ENCODE measurements around the gene ATP2C2.
"Not testable (repeated sequence)": the region's sequence is repeated elsewhere in the genome, so short reads cannot be mapped to it uniquely, and the experiment has no call there.

ATP2C2 gene

GRCh38 chr16:84327926-84328505, 40.3 kb upstream of the ATP2C2 start:
- Histone ChIP-seq H3K27ac (ENCODE audit: insufficient read depth, low read length, poor library complexity, severe bottlenecking) (no peak overlapping the region), H3K9me3 (ENCODE audit: control insufficient read depth, low read length) (no peaks in the 10 kb centered on the region)

GRCh38 chr16:84329016-84329415, 39.3 kb upstream of the ATP2C2 start:
- no peak for DNase-seq

More at GRCh38 chr16:84327926-84328505, 40.3 kb upstream of the ATP2C2 start:
- Histone ChIP-seq H3K36me3 (ENCODE audit: control insufficient read depth, insufficient read depth, low read length) (no peaks in the 10 kb centered on the region), H3K27me3 (replicated peaks; ENCODE audit: control insufficient read depth, insufficient read depth, low read length, poor library complexity, severe bottlenecking) (no peaks in the 10 kb centered on the region), H3K4me1 (ENCODE audit: control insufficient read depth, insufficient read depth, low read length, poor library complexity, severe bottlenecking) (no peaks in the 10 kb centered on the region), H3K4me3 (ENCODE audit: insufficient read depth, low read depth, low read length, poor library complexity, severe bottlenecking) (no peak overlapping the region)
- no peak for DNase-seq

GRCh38 chr16:84329843-84330684, 38.3 kb upstream of the ATP2C2 start:
- no peak overlapping the region for H3K27ac ChIP-seq (ENCODE audit: insufficient read depth, low read length, poor library complexity, severe bottlenecking)
- no peaks in the 10 kb centered on the region for H3K4me1 ChIP-seq (ENCODE audit: control insufficient read depth, insufficient read depth, low read length, poor library complexity, severe bottlenecking)
- H3K27me3 ChIP-seq (replicated peaks; ENCODE audit: control insufficient read depth, insufficient read depth, low read length, poor library complexity, severe bottlenecking): no peaks in the 10 kb centered on the region
- H3K36me3 ChIP-seq (ENCODE audit: control insufficient read depth, insufficient read depth, low read length): no peaks in the 10 kb centered on the region
- no peak overlapping the region for H3K4me3 ChIP-seq (ENCODE audit: insufficient read depth, low read depth, low read length, poor library complexity, severe bottlenecking)
- H3K9me3 ChIP-seq (ENCODE audit: control insufficient read depth, low read length): no peaks in the 10 kb centered on the region
- no peak for DNase-seq

More at GRCh38 chr16:84329016-84329415, 39.3 kb upstream of the ATP2C2 start:
- H3K4me3 ChIP-seq (ENCODE audit: insufficient read depth, low read depth, low read length, poor library complexity, severe bottlenecking): no peak overlapping the region
- H3K9me3 ChIP-seq (ENCODE audit: control insufficient read depth, low read length): no peaks in the 10 kb centered on the region
- no peak overlapping the region for H3K27ac ChIP-seq (ENCODE audit: insufficient read depth, low read length, poor library complexity, severe bottlenecking)
- no peaks in the 10 kb centered on the region for H3K27me3 ChIP-seq (replicated peaks; ENCODE audit: control insufficient read depth, insufficient read depth, low read length, poor library complexity, severe bottlenecking)
- no peaks in the 10 kb centered on the region for H3K36me3 ChIP-seq (ENCODE audit: control insufficient read depth, insufficient read depth, low read length)
- no peaks in the 10 kb centered on the region for H3K4me1 ChIP-seq (ENCODE audit: control insufficient read depth, insufficient read depth, low read length, poor library complexity, severe bottlenecking)

GRCh38 chr16:84330685-84331050, 37.7 kb upstream of the ATP2C2 start:
- H3K36me3 ChIP-seq (ENCODE audit: control insufficient read depth, insufficient read depth, low read length): no peaks in the 10 kb centered on the region
- no peak overlapping the region for H3K27ac ChIP-seq (ENCODE audit: insufficient read depth, low read length, poor library complexity, severe bottlenecking)
- H3K4me1 ChIP-seq (ENCODE audit: control insufficient read depth, insufficient read depth, low read length, poor library complexity, severe bottlenecking): no peaks in the 10 kb centered on the region
- H3K27me3 ChIP-seq (replicated peaks; ENCODE audit: control insufficient read depth, insufficient read depth, low read length, poor library complexity, severe bottlenecking): no peaks in the 10 kb centered on the region
- H3K9me3 ChIP-seq (ENCODE audit: control insufficient read depth, low read length): no peaks in the 10 kb centered on the region
- no peak for DNase-seq
- no peak overlapping the region for H3K4me3 ChIP-seq (ENCODE audit: insufficient read depth, low read depth, low read length, poor library complexity, severe bottlenecking)

- no peak for DNase-seq
- H3K4me1 ChIP-seq (ENCODE audit: control insufficient read depth, insufficient read depth, low read length, poor library complexity, severe bottlenecking): no peaks in the 10 kb centered on the region
- H3K36me3 ChIP-seq (ENCODE audit: control insufficient read depth, insufficient read depth, low read length): no peaks in the 10 kb centered on the region
- H3K9me3 ChIP-seq (ENCODE audit: control insufficient read depth, low read length): no peaks in the 10 kb centered on the region
- no peak overlapping the region for H3K4me3 ChIP-seq (ENCODE audit: insufficient read depth, low read depth, low read length, poor library complexity, severe bottlenecking)
- no peaks in the 10 kb centered on the region for H3K27me3 ChIP-seq (replicated peaks; ENCODE audit: control insufficient read depth, insufficient read depth, low read length, poor library complexity, severe bottlenecking)
- no peak overlapping the region for H3K27ac ChIP-seq (ENCODE audit: insufficient read depth, low read length, poor library complexity, severe bottlenecking)
Measured at GRCh38 chr16:84331998-84332780, 36.1 kb upstream of the ATP2C2 start.

GRCh38 chr16:84332975-84333684, 35.2 kb upstream of the ATP2C2 start:
- no peaks in the 10 kb centered on the region for H3K9me3 ChIP-seq (ENCODE audit: control insufficient read depth, low read length)
- H3K36me3 ChIP-seq (ENCODE audit: control insufficient read depth, insufficient read depth, low read length): no peaks in the 10 kb centered on the region
- DNase-seq: no peak
- no peak overlapping the region for H3K27ac ChIP-seq (ENCODE audit: insufficient read depth, low read length, poor library complexity, severe bottlenecking)
- H3K4me1 ChIP-seq (ENCODE audit: control insufficient read depth, insufficient read depth, low read length, poor library complexity, severe bottlenecking): no peaks in the 10 kb centered on the region
- H3K27me3 ChIP-seq (replicated peaks; ENCODE audit: control insufficient read depth, insufficient read depth, low read length, poor library complexity, severe bottlenecking): no peaks in the 10 kb centered on the region
- H3K4me3 ChIP-seq (ENCODE audit: insufficient read depth, low read depth, low read length, poor library complexity, severe bottlenecking): no peak overlapping the region

GRCh38 chr16:84334058-84334457, 34.3 kb upstream of the ATP2C2 start:
- Histone ChIP-seq H3K27me3 (replicated peaks; ENCODE audit: control insufficient read depth, insufficient read depth, low read length, poor library complexity, severe bottlenecking) (no peaks in the 10 kb centered on the region), H3K4me3 (ENCODE audit: insufficient read depth, low read depth, low read length, poor library complexity, severe bottlenecking) (no peak overlapping the region), H3K9me3 (ENCODE audit: control insufficient read depth, low read length) (no peaks in the 10 kb centered on the region), H3K27ac (ENCODE audit: insufficient read depth, low read length, poor library complexity, severe bottlenecking) (no peak overlapping the region), H3K4me1 (ENCODE audit: control insufficient read depth, insufficient read depth, low read length, poor library complexity, severe bottlenecking) (no peaks in the 10 kb centered on the region), H3K36me3 (ENCODE audit: control insufficient read depth, insufficient read depth, low read length) (no peaks in the 10 kb centered on the region)
- DNase-seq: no peak

GRCh38 chr16:84334482-84334881, 33.9 kb upstream of the ATP2C2 start:
- H3K27me3 ChIP-seq (replicated peaks; ENCODE audit: control insufficient read depth, insufficient read depth, low read length, poor library complexity, severe bottlenecking): no peaks in the 10 kb centered on the region
- H3K36me3 ChIP-seq (ENCODE audit: control insufficient read depth, insufficient read depth, low read length): no peaks in the 10 kb centered on the region
- H3K4me1 ChIP-seq (ENCODE audit: control insufficient read depth, insufficient read depth, low read length, poor library complexity, severe bottlenecking): no peaks in the 10 kb centered on the region
- DNase-seq: no peak
- H3K27ac ChIP-seq (ENCODE audit: insufficient read depth, low read length, poor library complexity, severe bottlenecking): no peak overlapping the region
- no peaks in the 10 kb centered on the region for H3K9me3 ChIP-seq (ENCODE audit: control insufficient read depth, low read length)
- no peak overlapping the region for H3K4me3 ChIP-seq (ENCODE audit: insufficient read depth, low read depth, low read length, poor library complexity, severe bottlenecking)

GRCh38 chr16:84337236-84337635, 31.1 kb upstream of the ATP2C2 start:
- DNase-seq; H3K9me3 ChIP-seq (ENCODE audit: control insufficient read depth, low read length): not testable (repeated sequence)

More at GRCh38 chr16:84337236-84337635, 31.1 kb upstream of the ATP2C2 start:
- H3K27me3 ChIP-seq (replicated peaks; ENCODE audit: control insufficient read depth, insufficient read depth, low read length, poor library complexity, severe bottlenecking); H3K4me3 ChIP-seq (ENCODE audit: insufficient read depth, low read depth, low read length, poor library complexity, severe bottlenecking); H3K27ac ChIP-seq (ENCODE audit: insufficient read depth, low read length, poor library complexity, severe bottlenecking); H3K36me3 ChIP-seq (ENCODE audit: control insufficient read depth, insufficient read depth, low read length); H3K4me1 ChIP-seq (ENCODE audit: control insufficient read depth, insufficient read depth, low read length, poor library complexity, severe bottlenecking): not testable (repeated sequence)

Data from effector memory CD4-positive, alpha-beta T cell (primary cell).